Medulla oblongata (tissue), 1 donor: ENCODE measurements around the gene CATSPER3.

Source experiments
- DNase-seq: peaks from one replicate; pipeline ENCODE4 v3.0.0-alpha.2; 2015; ENCODE audit errors: extremely low spot score

Gene CATSPER3

DNA sequence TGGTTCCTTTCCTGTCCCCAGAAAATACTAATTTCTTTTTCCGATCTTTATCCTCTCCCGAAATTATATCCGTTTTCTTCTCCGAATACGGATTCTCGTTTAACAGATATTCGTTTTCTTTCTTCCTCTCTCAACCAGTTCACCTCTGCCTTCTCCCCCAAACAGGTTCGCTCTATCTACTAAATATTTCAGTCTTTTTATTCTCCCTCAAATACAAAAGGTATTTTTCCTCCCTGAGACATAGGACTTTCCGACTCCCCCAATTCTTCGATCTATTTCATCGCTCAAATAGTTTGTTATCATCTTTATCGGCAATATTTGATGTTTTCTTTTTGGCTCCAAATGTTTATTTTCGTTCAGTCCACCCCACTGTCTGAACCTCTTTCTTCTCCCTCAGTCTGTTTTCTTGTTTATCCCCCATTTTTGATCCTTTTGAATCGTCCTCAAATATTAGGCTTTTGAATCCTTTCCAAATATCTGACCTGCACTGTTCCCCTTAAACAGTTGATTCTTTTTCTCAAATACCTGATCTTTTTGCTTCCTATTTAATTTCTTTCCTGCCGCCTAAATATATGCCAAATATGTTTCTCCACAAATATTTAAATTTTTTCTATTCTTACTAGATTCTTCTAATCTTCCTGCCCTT lies 61.9 kb downstream of the CATSPER3 start:
- no peak for DNase-seq

DNA sequence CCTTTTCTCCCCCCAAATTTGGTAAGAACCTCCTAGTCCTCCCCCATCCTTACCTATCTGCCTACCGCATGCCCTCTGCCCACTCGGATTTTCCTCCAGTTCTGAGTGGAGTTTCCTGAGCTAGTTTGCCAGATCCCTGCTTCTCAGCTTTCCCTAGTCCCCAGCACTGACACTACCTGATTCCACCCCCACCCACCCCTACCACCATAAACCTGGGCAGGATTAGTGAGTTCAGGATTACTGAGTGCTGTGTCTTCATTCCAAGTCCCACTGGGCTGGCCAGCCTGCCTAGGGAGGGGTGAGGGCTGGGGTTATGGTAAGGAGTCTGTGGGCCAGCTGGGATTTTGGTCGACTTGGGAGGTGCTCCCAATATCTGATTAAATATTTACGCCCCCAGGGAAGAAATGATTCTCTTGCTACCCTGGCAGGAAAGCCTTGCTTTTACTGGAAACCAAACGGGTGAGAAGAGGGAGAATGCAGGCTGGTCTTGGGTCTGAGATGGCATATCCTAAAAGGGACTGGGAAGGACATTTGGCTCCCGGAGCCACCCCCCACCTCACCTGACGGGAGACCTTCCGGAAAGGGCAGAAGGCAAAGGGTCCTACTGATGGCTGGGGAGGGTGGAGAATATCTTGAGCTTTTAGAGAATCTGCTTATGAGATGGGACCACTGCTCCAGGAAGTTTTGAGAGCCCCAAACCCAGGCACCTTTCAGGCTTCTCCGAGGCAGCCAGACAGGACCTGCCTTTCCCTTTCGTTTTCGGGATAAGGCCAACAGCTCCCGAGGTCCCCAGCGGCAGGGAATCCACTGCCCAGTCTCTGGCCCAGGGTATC lies 62.6 kb downstream of the CATSPER3 start:
- DNase-seq, result no peak

DNA sequence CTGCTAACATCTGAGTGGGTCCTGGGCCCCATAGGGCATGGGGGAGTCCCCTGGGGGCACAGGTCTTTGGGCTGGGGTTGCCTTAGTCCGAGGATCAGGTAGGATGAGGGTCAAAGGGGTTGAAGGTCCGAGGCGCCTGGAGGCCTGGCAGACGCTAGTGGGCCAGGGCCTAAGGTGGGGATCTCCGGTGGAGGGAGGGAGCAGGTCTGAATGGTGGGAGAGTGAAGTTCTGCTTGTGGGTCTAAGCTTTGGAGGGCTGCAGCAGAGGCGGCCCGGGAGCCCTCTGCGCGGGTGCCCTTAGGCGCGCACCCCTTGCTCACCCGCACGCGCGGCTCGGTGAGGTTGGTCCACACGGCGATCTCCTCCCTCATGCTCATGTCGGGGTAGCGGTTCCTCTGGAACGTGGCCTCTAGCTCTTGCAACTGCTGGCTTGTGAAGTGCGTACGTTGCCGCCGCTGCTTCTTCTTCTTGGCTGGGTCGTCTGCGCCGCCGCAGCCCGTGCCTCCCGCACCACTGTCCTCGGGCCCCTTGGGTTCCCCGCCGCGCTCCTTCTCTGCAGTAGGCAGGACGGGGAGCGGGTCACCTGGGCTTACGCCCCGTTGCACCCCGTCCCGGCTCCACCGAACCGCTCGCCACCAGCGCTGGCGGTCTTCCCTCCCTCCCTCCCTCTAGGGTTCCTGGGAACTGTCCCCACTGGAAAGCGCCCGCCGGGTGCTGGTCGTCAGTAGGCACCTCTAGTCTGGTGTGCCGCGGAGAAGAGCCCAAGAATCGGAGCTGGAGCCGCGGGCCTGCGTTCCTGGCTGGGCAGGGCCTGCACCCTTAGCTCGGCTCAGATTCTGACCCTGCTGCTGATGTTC lies 63.5 kb downstream of the CATSPER3 start:
- no peak for DNase-seq

DNA sequence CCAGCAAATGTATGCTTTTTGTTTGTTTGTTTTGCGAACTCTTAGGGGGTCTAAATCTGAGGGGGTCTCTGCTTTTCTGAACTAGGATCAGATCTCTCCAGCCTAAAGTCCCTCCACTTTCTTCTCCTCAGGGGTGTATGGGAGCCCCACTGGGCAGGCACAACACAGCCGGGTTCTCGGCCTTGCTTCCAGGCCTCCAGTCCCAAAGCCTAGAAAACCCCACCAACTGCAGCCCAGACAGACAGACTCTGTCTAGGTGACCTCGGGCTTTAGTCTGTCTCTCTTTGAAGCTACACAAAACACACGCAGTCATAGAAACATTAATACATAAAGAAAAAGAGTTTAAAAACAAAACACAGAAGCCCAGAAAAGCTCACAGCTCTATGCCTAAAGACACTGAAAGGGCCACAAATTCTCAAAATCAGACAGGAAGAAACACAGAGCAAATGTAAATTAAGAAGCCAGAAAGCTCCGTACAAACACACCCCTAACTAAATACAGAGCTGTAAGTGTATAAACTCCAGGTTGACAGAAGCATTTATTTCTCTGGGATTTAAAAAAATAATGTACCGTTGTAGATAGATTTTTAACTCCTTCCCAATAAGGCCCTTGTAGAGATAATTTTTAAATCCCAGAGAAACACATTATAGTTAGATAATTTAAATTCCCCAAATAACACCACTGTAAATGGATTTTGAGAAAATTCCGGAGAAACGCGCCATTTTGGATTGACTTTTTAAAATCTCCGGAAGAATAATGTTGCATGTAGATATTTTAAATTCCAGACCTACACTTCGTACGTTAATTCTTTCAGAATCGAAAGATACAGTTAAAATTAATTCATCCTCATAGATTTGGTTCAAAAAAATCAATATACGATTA lies 64.3 kb downstream of the CATSPER3 start:
- no peak for DNase-seq

DNA sequence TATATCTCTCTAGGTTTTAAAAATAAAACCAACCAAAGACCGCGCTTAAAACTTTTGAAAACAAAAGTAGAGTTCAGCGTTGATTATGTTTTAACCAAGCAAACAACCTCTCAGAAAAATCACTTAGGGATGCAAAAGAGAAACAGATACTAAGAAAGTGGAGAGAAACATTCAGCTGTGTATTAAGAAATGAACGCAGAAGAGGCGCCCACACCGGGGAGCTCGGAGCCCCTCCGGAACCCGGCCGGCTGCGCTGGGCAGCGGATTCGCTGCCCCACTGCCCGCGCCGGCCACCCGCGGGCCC lies 64.9 kb downstream of the CATSPER3 start:
- no peak for DNase-seq

DNA sequence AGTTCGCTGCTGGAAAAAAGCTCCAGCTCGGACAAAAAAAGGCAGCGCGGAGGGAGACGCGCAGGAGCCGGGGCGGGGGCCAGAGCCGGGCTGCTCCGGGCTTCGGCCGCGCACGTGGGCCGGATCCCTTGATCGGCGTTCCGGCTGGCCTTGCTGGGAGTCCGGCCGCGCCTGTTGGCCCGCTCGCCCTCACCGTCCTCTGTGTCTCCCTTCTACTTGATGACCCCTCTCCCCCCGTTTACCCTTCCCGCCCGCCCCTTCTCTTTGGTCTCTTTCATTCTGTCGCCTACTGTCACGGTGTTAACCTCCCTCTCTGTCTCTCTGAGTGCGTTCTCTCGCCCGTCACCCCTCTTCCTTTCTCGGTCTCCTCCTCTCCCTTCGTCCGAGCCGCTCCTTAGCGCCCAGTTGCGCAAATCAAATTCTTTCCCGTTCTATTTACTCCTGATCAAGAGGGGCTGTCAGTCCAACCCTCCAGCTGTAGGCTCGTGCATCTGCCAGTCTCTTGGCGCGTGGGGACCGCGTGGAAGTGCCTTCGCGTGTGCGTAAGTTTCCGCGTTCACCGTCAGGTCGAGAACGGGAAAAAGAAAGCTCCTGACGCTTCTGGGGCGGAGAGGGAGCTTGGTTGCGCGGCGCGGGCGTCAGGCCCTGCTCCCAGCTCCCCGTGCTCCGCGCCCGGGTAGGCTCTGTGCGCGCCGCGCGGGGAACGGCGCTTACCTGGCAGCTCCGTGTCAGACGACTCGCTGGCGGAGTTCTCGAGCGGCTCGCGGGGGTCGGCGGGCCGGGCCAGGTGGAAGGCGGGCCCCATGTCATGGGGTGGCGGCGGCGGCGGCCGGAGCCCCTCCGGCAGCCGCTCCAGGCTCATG lies 65.5 kb downstream of the CATSPER3 start:
- no peak for DNase-seq

DNA sequence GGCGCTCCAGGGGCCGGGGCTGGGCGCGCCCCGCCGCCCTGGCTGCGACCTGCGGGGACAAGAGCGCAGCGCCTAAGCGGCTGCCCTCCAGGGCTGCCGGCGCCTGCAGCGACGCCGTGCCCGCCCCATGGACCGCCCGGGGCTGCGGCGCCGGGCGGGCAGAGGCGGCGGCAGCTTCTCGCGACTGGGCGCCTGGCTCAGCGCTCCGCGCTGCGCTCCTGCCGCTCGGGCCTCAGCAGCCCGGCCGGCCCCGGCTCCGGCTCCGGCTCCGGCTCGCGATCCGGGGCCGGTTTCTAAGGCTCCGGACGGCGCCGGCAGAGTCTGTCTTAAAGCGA lies 66.2 kb downstream of the CATSPER3 start, which contains the start of gene PITX1:
TSS of gene PITX1 (minus strand) at position 328 of the 335 bp plus-strand sequence. CDS start 347 bp downstream, outside the sequence.
- no peak for DNase-seq

DNA sequence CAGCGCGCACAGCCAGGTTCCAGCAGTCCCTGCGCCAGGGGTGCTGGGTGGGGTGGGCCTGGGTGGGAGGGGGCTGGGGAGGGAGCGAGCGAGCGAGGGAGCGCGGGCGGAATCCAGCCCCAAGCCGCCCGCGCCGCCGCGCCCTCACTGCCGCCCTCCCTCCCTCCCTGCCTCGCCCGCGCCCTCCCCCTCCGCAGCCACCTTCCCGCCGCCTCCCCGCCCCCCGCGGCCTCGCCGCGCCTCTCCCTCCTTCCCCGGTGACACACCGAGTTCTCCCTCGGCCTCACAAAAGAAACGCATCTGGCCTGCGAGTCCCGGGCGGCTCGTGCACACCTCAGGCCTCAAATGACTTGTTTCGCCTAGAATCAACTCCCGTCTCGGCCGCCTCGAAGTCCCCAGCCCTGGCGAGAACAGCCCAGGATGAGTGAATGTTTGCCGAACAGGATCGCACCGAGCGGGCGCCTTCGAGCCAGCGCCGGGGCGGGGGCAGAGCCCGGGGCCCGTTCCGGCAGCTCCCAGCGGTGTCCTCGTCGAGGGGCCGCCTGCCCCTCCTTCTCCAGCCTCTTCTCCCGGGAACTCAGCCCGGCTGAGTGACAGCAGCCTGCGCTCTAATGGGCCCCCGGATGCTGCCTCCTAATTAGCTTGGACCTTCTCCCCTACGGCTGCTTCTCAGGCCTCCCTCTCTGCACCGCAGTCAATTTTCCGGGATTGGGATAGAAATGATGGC lies 66.7 kb downstream of the CATSPER3 start:
- DNase-seq, result no peak

DNA sequence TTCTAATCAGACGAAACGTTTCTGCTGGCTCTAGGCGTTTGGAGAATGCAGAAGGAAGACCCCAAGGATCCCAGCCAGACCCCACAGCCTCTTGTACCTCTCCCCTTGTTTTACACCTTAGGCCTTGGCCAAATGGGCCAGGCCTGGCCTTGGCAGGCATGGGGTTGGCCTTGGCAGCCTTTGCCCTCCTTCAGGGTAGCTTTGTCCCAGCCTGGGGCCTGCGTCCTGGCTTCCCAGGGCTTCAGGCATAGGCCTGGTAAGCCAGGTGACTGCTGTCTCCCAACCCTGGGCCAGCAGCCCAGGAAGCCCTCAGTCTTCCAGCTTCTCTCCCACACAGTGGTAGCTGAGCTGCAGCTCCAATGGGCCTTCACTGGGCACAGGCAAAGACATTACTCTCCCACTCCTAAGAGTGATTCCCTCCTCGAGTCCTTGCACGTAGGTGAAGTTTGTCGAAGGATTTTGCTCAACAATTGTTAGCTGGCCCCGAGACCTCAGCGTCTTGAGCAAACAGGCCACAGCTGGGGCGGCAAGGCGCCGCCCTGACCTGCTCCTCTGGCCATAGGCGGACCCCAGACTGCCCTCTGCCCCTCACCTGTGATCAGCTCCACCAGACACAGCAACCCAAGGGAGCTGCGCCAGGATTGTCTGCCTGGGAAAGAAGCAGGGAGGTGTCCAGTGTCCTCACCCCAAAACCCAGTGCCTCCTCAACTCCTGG lies 67.4 kb downstream of the CATSPER3 start:
- no peak for DNase-seq

DNA sequence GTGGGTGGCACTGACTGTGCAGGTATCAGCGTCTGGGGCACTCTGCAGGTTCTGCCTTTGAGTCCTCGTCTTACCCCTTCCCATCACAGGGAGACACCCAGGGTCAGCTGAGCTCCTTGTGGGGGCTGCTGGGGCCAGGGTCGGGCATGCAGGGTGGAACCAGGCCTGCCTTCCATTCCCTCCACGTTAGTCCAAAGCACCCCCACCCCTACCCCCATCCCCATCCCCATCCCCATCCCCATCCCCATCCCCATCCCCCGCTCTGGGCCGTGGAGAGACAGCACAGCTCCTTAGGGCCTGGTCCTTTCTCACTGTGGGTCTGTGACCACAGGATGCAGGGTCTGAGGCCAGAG lies 67.9 kb downstream of the CATSPER3 start:
- DNase-seq, result no peak

DNA sequence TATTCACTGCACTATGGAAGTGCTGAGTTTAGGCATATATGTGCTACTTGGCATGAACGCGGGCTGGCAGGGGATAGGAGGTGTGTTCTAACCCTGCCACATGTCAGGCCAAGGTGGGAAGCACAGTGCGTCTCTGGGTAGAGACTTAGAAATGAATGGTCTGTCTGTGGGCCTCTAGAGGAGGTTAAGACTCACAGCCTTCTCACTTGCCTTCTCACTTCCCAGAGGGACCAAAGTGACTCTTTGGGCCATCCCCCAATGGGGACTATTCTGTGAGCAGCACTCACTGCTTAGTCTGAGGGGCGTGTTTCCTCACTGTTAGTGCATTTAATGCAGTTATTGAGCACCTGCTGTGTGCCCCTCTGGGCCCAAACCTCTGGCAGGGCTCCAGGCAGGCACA lies 68.7 kb downstream of the CATSPER3 start:
- DNase-seq, result no peak

DNA sequence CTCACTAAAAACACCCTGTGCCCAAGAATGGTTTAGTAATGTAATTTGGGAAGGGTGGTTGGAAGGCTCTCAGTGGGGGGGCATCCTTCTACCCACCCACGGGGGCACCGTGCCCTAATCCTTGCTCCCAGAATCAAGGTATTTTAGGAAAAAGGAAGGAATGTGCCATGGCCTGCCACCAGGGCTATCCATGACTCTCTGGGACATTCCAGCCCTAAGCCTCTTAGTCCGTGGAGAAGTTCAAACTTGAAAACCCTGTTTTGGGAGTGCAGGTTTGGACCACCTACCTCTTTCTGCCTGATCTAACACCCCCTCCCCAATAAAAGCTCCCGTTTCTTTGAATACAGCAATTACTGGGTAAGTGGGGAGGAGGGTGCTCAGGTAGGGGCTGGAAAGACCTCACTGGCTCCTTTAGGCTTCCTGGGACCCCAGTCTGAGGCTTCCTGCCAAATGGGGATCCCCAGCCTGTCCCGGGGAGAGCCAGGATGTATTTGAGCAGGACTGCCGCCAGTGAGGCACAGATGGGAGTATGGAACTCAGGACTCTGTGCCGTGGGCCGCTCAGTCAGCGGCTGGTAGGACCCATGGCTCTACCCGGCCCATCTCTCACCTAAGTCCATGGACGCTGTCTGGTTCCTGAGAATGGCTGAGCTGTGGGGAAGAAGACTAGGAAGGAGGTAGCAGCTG lies 70.0 kb downstream of the CATSPER3 start:
- no peak for DNase-seq

DNA sequence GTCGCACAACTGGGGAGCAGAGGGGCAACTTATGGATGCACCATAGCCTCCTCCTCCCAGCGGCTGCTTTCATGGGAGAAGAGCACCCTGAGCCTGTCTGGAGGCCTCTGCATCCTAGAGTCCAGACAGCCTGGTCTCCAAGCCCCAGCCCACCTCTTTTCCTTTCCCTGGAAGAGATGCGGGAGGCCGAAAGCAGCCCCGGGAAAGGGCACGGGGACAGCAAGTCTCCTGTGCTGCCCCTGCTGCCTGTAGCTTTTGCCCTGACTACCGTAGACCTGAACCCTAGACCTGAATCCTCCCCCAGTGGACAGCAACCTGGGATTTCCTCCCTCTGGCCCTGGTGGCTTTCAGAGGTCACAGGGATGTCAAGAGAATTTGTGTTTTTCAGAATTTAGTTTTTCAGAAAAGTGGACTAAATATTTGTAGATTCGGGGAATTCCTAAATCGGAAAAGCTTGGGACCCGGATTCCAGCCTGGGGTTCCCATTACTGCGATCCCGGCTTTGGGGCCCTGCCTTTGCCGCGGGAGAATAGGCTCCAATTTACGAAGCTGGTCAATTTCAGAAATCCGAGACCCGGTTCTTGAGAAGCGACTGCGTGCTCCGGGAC lies 70.6 kb downstream of the CATSPER3 start:
- DNase-seq, result no peak

DNA sequence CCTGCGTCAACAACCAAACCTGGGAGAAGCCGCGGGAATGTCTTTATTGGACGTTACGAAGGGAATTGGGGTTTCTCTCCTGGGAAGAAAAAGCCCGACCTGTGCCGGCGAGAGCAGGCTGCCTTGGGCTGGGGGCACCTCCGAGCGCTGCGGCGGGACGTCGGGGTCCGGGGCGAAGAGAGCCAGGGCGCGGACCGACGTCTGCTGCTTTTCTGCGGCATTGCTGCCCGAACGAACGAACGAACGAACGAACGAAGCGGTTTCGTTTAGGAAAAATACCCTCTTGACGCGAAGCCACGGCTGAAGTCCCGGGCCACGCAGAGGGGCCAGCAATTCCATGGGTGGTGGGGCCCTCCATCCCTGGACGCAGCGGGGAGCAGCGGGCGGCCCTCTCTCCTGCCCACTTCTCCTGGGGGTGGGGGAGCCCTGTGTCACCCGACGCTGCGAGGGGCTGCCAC lies 71.1 kb downstream of the CATSPER3 start:
- no peak for DNase-seq

DNA sequence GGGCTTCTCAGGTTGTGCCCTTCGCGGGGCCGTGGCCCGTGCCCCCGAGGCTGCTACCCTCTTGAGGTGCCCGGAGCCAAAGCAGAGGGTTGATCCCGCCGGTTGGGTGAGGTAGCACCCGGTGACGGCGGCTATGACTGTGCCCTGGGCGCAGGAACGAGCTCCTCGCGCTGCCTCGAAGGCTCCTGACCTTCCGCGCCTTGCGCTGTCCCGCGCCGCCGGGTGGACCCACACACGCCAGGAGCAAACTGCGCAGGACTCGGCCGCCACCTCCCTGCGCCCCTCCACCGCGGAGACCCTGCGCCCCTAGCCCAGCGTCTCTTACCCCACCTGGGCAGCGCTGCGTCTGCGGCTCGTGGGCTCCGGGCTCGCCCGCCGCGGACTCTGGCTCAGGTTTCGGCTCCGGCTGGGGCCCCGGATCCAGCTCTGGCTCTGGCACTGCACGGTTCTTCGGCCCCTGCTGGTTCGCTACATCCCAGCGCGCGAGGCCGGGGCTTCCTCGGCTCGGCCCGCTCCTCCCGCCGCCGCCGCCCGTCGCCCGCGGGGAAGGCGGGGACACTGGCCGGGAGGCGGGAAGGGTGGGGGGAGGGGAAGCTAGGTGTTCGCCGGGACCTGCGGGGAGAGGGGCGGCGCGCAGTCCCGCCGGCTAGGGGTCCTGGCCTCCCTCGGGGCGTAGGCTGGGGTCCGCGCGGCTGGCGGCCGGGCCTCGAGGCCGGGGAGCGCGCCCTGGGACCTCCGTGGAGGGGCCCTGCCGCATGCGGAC lies 71.7 kb downstream of the CATSPER3 start:
- no peak for DNase-seq

DNA sequence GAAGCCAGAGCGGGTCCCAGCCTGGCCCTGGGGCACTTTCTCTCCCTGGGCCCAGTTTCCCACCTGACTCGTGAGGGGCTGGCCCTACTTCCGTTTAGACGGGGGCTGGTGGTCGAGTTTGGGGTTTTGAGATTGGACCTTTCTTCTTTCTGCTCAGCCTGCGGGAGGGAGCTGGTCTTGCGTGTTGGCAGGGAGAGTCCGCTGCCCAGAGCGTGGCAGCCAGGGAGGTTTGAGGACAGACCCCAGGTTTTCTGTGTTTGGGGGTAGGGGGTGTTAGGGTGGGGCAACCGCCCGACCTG lies 72.3 kb downstream of the CATSPER3 start:
- no peak for DNase-seq

DNA sequence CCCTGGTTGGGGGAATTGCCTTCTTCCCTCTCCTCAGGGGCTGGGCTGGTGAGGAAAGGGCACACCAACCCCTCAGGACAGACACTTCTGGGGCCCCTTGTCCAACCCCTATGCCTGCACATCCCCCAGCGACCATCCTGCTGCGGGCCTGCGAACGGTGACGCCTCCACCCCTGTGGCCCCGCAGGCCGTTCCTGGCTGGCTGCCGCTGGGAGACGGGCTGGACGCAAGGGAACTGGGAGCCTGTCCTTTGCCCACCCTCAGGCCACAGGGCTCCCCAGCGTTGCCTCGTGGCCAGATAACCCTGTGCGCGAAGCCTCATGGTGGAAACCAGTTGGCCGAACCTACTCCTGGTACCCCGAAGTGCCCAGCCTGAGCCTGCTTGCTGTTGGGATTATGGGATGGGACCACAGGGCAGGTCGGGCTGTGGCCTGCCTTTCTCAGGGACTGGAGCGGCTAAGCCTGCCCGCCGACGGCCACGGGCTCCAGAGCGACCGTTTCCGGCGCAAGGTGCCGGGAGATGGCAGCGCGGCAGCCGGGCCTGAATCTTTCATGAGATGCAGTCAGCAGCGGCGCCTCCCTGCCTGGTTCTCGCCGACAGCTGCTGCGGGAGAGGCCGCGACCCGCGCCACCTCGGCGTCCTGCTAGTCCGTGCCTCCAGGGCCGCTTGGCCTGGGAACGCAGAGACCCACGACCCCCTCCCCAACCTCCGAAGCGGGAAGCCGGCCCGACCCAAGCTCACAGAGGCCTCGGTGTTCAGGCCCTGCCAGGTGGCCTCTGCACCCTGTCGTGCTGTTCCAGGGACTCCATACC lies 72.8 kb downstream of the CATSPER3 start:
- no peak for DNase-seq
